Activated B cell treated with CpG ODN at 0.5 μM for 24 hours (primary cell): ENCODE data around the gene S100A11. TPM values are rescaled to one million over a fixed set of nuclear protein-coding genes. Genes with fewer than 3 reads are reported as not detected.
A peak's percentile ranks its signal among the peaks of the same experiment; 100 is the strongest.

Experiments
- ATAC-seq: fragments of 200-7000 bp; cut with Tn5 transposase; one replicate; pipeline ENCODE4 v1.10.0; 2021; ENCODE audit warnings: low read depth, mild to moderate bottlenecking, moderate library complexity
- CTCF ChIA-PET: fragments of 350-600 bp; sonication (Branson Sonifier 250); formaldehyde crosslinking; loops from one replicate; lab custom pipeline; 2021; ENCODE audit warnings: antibody characterized with exemption; lab: Charles Lee
- POLR2A ChIA-PET: fragments of 350-600 bp; sonication (Branson Sonifier 250); formaldehyde crosslinking; loops from one replicate; lab custom pipeline; 2021; ENCODE audit warnings: antibody characterized with exemption; lab: Charles Lee
- DNase-seq: peaks from one replicate; pipeline ENCODE4 v3.0.0; 2022
- H3K27ac Mint-ChIP-seq: one replicate; pipeline ENCODE4 v1.8.0; 2020; ENCODE audit warnings: mixed read lengths
- H3K27me3 Mint-ChIP-seq: one replicate; pipeline ENCODE4 v1.8.0; 2021; ENCODE audit warnings: mixed read lengths
- H3K36me3 Mint-ChIP-seq: one replicate; pipeline ENCODE4 v1.8.0; 2021; ENCODE audit warnings: low read depth, mixed read lengths
- H3K4me1 Mint-ChIP-seq: one replicate; pipeline ENCODE4 v1.8.0; 2021; ENCODE audit warnings: mixed read lengths
- H3K4me3 Mint-ChIP-seq: one replicate; pipeline ENCODE4 v1.8.0; 2020; ENCODE audit warnings: mild to moderate bottlenecking, mixed read lengths
- H3K9me3 Mint-ChIP-seq: one replicate; pipeline ENCODE4 v1.8.0; 2020; ENCODE audit warnings: mixed read lengths
- intact Hi-C: fragments of 100-400 bp; cut with micrococcal nuclease; formaldehyde crosslinking; loops from one replicate; pipeline ENCODE4 v1.15.1; 2024
- total RNA-seq: library from RNA; stranded (reverse); gene quantifications from 2 replicates; pipeline ENCODE4 v1.2.3, GENCODE V29; 2022
- TF ChIP-seq, protein P1 (sequence below): fragments of 200-600 bp; IDR thresholded peaks from one replicate; pipeline ENCODE4 v1.8.0; 2022; ENCODE audit warnings: antibody characterized with exemption, mild to moderate bottlenecking

The S100A11 gene
- total RNA-seq, 1 donor from 2014 or later: 65.6 TPM

- ChIA-PET CTCF (interaction anchor here (1.0 to 3.1 kb wide), 5 partner anchors 8 to 411 kb away, joined by 3 to 14 read pairs (median 6); no protein-coding TSS in a partner anchor), POLR2A (interaction anchor here (0.7 to 3.8 kb wide), 7 partner anchors 9 to 411 kb away, joined by 3 to 47 read pairs (median 4); partner anchors contain the start of genes S100A10 and S100A11)
- Mint-ChIP-seq H3K4me3 (peak overlapping the region; percentile 73), H3K27me3 (peaks cover 2% of the 10 kb centered on the region), H3K9me3 (no peaks in the 10 kb centered on the region), H3K27ac (peak overlapping the region; percentile 98), H3K4me1 (peaks cover 17% of the 10 kb centered on the region), H3K36me3 (no peaks in the 10 kb centered on the region)
- intact Hi-C loops: loop anchor here (1.0 to 5.0 kb wide), 3 partner anchors 12 to 436 kb away; partner anchors contain the start of gene SNX27
- peak; percentile 72 for DNase-seq
- peak; percentile 94 for ATAC-seq
- TF ChIP-seq, protein P1, sequence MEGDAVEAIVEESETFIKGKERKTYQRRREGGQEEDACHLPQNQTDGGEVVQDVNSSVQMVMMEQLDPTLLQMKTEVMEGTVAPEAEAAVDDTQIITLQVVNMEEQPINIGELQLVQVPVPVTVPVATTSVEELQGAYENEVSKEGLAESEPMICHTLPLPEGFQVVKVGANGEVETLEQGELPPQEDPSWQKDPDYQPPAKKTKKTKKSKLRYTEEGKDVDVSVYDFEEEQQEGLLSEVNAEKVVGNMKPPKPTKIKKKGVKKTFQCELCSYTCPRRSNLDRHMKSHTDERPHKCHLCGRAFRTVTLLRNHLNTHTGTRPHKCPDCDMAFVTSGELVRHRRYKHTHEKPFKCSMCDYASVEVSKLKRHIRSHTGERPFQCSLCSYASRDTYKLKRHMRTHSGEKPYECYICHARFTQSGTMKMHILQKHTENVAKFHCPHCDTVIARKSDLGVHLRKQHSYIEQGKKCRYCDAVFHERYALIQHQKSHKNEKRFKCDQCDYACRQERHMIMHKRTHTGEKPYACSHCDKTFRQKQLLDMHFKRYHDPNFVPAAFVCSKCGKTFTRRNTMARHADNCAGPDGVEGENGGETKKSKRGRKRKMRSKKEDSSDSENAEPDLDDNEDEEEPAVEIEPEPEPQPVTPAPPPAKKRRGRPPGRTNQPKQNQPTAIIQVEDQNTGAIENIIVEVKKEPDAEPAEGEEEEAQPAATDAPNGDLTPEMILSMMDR: no peak
These were observed 11.1 kb upstream of the S100A11 start for GRCh38 chr1:152047730-152048415.

- H3K36me3 Mint-ChIP-seq: no peaks in the 10 kb centered on the region
- no peaks in the 10 kb centered on the region for H3K27me3 Mint-ChIP-seq
- H3K4me1 Mint-ChIP-seq: peaks cover 16% of the 10 kb centered on the region
- ChIA-PET CTCF (interaction anchor here (1.0 to 3.1 kb wide), 3 partner anchors 8 to 412 kb away, joined by 3 to 14 read pairs (median 6); no protein-coding TSS in a partner anchor), POLR2A (interaction anchor here (0.7 to 3.8 kb wide), 6 partner anchors 8 to 1681 kb away, joined by 3 to 47 read pairs (median 4); partner anchors contain the start of genes S100A10 and S100A11)
- H3K4me3 Mint-ChIP-seq: peak overlapping the region; percentile 73
- no peaks in the 10 kb centered on the region for H3K9me3 Mint-ChIP-seq
- peak overlapping the region; percentile 98 for H3K27ac Mint-ChIP-seq
- DNase-seq: no peak
- intact Hi-C loops: loop anchor here (5.0 kb wide), 1 partner anchor 435 kb away; the partner anchor contains the start of gene SNX27
- TF ChIP-seq, protein P1: no peak
- ATAC-seq: no peak
These were observed 10.6 kb upstream of the S100A11 start for GRCh38 chr1:152047413-152047729.

DNA sequence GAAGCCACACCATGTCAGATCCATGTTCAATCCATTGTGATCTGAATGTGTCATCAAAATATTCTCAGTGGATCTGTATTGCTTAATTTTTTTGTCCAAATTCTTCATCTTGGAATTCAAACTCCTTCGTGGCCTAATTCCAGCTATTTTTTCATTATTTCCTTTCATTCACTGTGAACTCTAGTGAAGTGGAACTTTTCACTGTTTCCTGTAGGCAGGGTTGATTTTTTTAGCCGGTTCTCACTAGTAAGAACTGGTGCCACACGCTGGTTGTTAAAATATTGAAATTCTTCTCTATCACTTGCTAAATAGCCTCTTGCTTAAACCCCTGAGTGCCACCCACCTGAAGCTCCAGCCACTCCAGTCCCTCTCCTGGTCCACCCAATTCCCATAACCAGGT lies 7.6 kb upstream of the S100A11 start:
- POLR2A ChIA-PET: no interaction called here
- CTCF ChIA-PET: interaction anchor here (1.6 kb wide), 1 partner anchor 10 kb away, joined by 7 read pairs; no protein-coding TSS in a partner anchor
- intact Hi-C loops: no loop called here
- TF ChIP-seq, protein P1: no peak
- Mint-ChIP-seq H3K9me3 (no peaks in the 10 kb centered on the region), H3K36me3 (no peaks in the 10 kb centered on the region), H3K27me3 (no peaks in the 10 kb centered on the region), H3K27ac (no peak overlapping the region), H3K4me3 (no peak overlapping the region), H3K4me1 (peaks cover 16% of the 10 kb centered on the region)
- ATAC-seq (no peak), DNase-seq (no peak)

DNA sequence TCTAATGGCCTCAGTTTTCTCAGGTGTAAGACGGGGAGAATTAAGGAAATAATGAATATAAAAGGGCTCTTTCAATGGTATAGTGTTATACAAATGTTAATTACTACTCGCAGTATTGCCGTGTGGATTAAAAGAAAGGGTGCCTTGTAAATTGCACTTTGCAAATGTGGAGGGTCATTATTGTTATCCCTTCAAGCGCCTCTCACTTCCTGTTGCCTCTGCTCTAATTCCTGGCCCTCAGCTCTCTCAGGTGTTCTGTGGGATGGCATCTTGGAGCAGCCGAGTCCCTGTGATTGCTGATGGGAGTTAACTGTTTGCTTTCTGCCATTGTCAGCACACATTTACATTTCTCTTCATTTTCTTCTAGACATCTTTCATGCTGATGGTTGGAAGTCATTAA lies 7.1 kb upstream of the S100A11 start:
- ATAC-seq: no peak
- ChIA-PET CTCF (no interaction called here), POLR2A (no interaction called here)
- H3K36me3 Mint-ChIP-seq: no peaks in the 10 kb centered on the region
- intact Hi-C loops: no loop called here
- H3K4me3 Mint-ChIP-seq: no peak overlapping the region
- H3K27ac Mint-ChIP-seq: no peak overlapping the region
- H3K27me3 Mint-ChIP-seq: no peaks in the 10 kb centered on the region
- no peaks in the 10 kb centered on the region for H3K9me3 Mint-ChIP-seq
- peaks cover 16% of the 10 kb centered on the region for H3K4me1 Mint-ChIP-seq
- TF ChIP-seq, protein P1: no peak
- no peak for DNase-seq

DNA sequence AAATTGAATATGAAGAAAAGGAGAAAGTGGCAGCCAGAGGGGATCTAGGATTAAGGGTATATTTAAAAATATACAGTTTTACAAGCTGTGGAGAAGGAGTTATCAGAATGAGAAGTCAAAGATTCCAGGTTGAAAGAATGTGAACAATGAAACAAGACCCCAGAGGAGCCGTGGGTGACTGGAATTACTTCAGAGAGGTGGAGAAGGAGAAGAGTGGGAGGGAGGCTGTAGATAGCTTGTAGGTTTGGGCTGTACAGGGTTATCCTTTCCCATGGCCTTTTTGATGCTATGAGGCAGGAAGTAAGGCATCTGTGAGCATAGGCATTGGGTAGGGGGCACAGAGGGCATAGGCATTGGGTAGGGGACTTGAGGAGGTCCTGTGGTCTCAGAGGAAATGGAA lies 5.2 kb upstream of the S100A11 start:
- intact Hi-C loops: no loop called here
- Mint-ChIP-seq H3K4me3 (no peak overlapping the region), H3K36me3 (no peaks in the 10 kb centered on the region), H3K4me1 (peaks cover 13% of the 10 kb centered on the region), H3K27me3 (no peaks in the 10 kb centered on the region), H3K9me3 (no peaks in the 10 kb centered on the region), H3K27ac (no peak overlapping the region)
- ATAC-seq: no peak
- no peak for DNase-seq
- ChIA-PET POLR2A (no interaction called here), CTCF (interaction anchor here (1.4 kb wide), 1 partner anchor 11 kb away, joined by 3 read pairs; no protein-coding TSS in a partner anchor)
- TF ChIP-seq, protein P1: no peak
